Panc1 (cell line): ENCODE data around the gene TRAPPC10.

ENCODE experiments used
- POLR2AphosphoS5 ChIP-seq: IDR thresholded peaks from 2 replicates; pipeline ENCODE4 v1.6.1; 2012; ENCODE audit warnings: mild to moderate bottlenecking, low read depth, low read length, moderate library complexity
- SIN3A ChIP-seq: IDR thresholded peaks from 2 replicates; pipeline ENCODE4 v1.6.1; 2012; ENCODE audit warnings: low read depth, mild to moderate bottlenecking, low read length, moderate library complexity, borderline replicate concordance; ENCODE audit not compliant: insufficient read depth
- TF ChIP-seq, protein P1 (sequence below): fragments of 450-650 bp; IDR thresholded peaks from 2 replicates; pipeline ENCODE4 v1.5.1; 2017; ENCODE audit warnings: mild to moderate bottlenecking
- TF ChIP-seq, protein P2 (sequence below), 2 experiments: IDR thresholded peaks; 2 replicates each; pipeline ENCODE4 v1.6.1; 2011 to 2012; ENCODE audit warnings: low read depth in 2 of 2, control low read depth in 1 of 2, low read length in 1 of 2, mild to moderate bottlenecking in 1 of 2, moderate library complexity in 1 of 2; ENCODE audit not compliant: insufficient read depth in 1 of 2

DNA sequence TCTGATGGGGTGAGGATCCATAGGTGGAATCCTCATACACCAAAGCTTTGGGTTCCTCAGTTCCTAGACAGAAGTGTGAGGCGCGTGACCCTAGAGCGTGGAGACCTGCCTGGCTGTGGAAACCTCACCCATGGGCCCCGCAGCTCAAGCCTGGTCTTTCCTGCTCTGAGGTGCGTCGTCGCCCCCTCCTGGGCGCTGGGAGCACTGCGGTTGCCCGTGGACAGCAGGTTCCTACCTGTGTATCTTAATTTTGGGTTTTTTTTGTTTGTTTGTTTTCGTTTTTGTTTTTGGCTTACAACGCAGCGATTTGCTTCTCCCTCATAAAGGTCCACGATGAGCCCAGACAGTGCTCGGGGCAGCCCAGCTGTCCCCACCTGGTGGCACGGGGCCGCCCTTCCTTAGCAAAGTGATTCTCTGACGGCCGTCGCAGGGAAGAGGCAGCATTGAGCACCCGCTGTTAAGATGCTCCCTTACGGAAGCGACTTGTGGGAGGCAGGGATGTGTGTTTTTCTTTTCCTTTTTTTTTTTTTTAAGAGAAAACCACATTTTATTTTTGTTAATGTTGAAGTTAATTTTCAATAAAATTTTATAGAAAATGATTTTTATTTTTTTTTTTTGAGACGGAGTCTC, 36.5 kb upstream of the TRAPPC10 start:
- TF ChIP-seq POLR2AphosphoS5 = no peak
- TF ChIP-seq, protein P1, sequence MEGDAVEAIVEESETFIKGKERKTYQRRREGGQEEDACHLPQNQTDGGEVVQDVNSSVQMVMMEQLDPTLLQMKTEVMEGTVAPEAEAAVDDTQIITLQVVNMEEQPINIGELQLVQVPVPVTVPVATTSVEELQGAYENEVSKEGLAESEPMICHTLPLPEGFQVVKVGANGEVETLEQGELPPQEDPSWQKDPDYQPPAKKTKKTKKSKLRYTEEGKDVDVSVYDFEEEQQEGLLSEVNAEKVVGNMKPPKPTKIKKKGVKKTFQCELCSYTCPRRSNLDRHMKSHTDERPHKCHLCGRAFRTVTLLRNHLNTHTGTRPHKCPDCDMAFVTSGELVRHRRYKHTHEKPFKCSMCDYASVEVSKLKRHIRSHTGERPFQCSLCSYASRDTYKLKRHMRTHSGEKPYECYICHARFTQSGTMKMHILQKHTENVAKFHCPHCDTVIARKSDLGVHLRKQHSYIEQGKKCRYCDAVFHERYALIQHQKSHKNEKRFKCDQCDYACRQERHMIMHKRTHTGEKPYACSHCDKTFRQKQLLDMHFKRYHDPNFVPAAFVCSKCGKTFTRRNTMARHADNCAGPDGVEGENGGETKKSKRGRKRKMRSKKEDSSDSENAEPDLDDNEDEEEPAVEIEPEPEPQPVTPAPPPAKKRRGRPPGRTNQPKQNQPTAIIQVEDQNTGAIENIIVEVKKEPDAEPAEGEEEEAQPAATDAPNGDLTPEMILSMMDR = peak; percentile 91
- TF ChIP-seq SIN3A = no peak
- TF ChIP-seq, protein P2, sequence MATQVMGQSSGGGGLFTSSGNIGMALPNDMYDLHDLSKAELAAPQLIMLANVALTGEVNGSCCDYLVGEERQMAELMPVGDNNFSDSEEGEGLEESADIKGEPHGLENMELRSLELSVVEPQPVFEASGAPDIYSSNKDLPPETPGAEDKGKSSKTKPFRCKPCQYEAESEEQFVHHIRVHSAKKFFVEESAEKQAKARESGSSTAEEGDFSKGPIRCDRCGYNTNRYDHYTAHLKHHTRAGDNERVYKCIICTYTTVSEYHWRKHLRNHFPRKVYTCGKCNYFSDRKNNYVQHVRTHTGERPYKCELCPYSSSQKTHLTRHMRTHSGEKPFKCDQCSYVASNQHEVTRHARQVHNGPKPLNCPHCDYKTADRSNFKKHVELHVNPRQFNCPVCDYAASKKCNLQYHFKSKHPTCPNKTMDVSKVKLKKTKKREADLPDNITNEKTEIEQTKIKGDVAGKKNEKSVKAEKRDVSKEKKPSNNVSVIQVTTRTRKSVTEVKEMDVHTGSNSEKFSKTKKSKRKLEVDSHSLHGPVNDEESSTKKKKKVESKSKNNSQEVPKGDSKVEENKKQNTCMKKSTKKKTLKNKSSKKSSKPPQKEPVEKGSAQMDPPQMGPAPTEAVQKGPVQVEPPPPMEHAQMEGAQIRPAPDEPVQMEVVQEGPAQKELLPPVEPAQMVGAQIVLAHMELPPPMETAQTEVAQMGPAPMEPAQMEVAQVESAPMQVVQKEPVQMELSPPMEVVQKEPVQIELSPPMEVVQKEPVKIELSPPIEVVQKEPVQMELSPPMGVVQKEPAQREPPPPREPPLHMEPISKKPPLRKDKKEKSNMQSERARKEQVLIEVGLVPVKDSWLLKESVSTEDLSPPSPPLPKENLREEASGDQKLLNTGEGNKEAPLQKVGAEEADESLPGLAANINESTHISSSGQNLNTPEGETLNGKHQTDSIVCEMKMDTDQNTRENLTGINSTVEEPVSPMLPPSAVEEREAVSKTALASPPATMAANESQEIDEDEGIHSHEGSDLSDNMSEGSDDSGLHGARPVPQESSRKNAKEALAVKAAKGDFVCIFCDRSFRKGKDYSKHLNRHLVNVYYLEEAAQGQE (IDR thresholded peaks at IDR 0.05; ENCODE audit: insufficient read depth in 1 of 2, low read depth in 2 of 2, low read length in 1 of 2) = no peak
